ENCODE data around the gene CDK3.
"Not testable (repeated sequence)": the region's sequence is repeated elsewhere in the genome, so short reads cannot be mapped to it uniquely, and the experiment has no call there.

CDK3 gene

GRCh38 chr17:76044475-76045007, 43.9 kb downstream of the CDK3 start:
- DNase-seq = not testable (repeated sequence)

GRCh38 chr17:76046064-76046463, 45.4 kb downstream of the CDK3 start:
- no peak for DNase-seq

- DNase-seq = no peak
These were observed 47.5 kb downstream of the CDK3 start for GRCh38 chr17:76048025-76048605.

- DNase-seq = peak in 1 of 2 donors; percentile 29
These were observed 48.1 kb downstream of the CDK3 start for GRCh38 chr17:76048711-76049110.

- no peak for DNase-seq
These were observed 48.6 kb downstream of the CDK3 start for GRCh38 chr17:76049239-76049638.

- DNase-seq = no peak
These were observed 49.3 kb downstream of the CDK3 start for GRCh38 chr17:76049836-76050537.

GRCh38 chr17:76050538-76051467, 50.1 kb downstream of the CDK3 start:
- DNase-seq = no peak

GRCh38 chr17:76051561-76051960, 50.9 kb downstream of the CDK3 start:
- DNase-seq = no peak

- DNase-seq = no peak
These were observed 52.8 kb downstream of the CDK3 start for GRCh38 chr17:76053246-76054111.

GRCh38 chr17:76054112-76054476, 53.4 kb downstream of the CDK3 start:
- DNase-seq = no peak

Data from CD4-positive, alpha-beta T cell treated with Interleukin-1 beta for 1 hour (primary cell).